GM12865 (cell line): Measurements from ENCODE around the gene PTPRE.

ENCODE experiments used
- DNase-seq: peaks from one replicate; pipeline ENCODE4 v3.0.0; 2010; ENCODE audit warnings: low read depth
- H3K4me3 ChIP-seq: 2 replicates; pipeline ENCODE4 v1.5.1; 2011; ENCODE audit warnings: mild to moderate bottlenecking, low read depth, low read length, control low read depth
- TF ChIP-seq, protein P1 (sequence below): IDR thresholded peaks from 2 replicates; pipeline ENCODE4 v1.5.1; 2011; ENCODE audit warnings: low read length, control low read depth, low read depth, inconsistent platforms; ENCODE audit not compliant: insufficient read depth; ENCODE audit errors: missing control alignments

PTPRE gene

GRCh38 chr10:127918572-127918971 lies 11.7 kb downstream of the PTPRE start:
- TF ChIP-seq, protein P1, sequence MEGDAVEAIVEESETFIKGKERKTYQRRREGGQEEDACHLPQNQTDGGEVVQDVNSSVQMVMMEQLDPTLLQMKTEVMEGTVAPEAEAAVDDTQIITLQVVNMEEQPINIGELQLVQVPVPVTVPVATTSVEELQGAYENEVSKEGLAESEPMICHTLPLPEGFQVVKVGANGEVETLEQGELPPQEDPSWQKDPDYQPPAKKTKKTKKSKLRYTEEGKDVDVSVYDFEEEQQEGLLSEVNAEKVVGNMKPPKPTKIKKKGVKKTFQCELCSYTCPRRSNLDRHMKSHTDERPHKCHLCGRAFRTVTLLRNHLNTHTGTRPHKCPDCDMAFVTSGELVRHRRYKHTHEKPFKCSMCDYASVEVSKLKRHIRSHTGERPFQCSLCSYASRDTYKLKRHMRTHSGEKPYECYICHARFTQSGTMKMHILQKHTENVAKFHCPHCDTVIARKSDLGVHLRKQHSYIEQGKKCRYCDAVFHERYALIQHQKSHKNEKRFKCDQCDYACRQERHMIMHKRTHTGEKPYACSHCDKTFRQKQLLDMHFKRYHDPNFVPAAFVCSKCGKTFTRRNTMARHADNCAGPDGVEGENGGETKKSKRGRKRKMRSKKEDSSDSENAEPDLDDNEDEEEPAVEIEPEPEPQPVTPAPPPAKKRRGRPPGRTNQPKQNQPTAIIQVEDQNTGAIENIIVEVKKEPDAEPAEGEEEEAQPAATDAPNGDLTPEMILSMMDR = no peak
- no peak for DNase-seq
- H3K4me3 ChIP-seq = no peak overlapping the region

DNA sequence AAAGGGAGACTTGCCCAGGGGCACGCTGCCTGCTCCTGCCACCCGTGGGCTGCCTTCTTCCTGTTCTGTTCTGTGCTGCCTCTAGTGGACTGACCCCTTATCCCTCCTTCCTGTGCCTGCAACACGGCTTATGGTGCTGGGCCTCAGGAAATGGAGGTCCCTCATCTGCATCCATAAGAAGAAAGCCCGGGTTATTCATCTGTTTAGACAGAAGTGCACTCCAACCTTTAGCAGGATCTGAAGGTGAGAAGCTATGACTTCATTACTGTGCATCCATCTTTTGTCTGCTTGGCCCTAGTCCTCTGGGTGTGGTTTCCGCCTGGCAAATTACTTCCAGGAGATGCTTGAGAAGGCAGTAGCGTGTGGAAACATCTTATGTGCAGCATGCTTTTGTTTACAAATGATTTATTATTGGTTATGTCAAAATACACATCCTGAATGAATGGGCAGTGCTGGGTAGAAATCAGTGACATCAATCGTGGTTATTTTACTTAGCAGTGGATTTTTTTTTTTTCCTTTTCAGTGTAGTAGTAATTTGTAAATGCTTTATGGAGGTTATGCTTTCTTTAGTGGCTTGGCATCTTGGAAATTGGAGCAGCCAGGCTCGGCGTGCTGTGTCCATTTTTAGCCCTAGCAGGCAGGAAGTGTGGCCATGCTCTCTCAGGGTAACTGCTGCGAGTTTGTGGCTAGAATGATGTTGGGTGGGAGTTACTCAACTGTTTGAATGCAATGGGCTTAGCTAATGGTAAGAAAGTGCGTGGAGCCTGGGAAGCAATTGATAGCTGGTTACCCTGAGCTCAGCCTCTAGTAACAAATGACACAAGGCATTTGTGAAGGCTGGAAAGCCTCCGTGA lies 12.7 kb downstream of the PTPRE start:
- TF ChIP-seq, protein P1 = no peak
- DNase-seq = no peak
- H3K4me3 ChIP-seq = no peak overlapping the region

DNA sequence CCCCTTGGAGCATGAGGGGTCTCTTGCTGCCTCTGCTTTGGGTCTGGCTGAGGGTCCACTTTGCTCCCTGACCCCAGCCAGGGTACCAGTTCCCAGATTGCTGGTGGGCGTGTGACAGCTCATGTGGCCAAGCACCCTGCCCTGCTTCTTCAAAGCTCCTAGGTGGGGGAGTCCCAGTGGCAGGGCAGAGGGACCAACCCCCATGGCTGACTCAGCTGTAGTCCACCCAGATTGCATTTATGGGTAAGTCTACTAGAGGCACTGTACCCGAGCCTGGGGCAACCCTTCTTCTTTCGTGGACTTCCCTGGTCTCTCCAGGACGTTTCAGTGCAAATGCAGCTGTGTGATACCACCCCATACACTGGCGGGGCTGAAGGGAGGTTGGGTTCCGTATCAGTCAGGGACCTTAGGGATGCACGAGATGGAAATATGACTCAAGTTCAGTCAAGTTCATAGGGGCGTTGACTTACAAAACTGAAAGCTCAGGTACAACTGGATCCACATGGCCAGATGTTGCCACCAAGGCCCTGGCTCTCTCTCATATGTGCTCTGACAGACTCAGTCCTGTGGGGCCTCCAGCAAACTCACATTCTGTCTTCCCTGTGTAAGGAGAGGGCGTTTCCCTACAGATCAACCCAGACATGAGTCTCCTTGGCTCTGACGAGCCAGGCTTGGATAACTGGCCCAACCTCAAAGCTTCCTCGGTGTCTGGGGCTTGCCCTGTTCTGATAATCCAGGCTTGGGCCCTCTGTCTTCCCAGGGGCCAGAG lies 13.6 kb downstream of the PTPRE start:
- no peak overlapping the region for H3K4me3 ChIP-seq
- DNase-seq = no peak
- TF ChIP-seq, protein P1 = no peak

DNA sequence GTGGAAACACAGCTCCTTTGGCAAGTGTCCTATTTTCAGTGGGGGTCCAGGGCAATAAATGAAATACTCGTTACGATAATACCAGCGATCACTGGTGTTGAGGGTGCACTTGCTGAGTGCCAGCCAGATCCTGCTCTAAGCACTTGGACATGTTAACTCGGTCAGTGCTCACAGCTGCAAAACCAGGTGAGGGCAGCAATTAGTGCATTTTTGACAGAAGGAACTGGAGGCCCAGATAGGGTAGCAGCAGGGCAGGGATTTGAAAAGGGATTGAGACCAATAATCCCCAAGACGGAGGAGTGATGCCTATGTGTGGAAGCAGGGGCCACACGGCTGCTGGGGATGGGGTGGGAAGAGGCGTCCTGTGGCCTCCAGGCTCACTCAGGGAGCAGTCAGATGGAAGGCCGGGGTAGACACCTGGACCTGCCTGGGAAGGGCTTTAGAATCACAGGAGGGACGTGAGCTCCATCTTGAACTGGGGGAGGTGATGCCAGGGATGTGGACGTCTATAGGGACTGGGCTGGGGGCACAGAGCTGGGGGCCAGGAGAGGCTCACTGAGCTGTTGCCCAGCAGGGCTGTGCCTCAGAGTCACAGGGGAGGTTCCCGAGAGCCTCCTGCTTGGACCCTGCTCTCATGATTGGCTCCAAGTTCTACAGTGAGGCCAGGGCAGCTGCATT lies 14.3 kb downstream of the PTPRE start:
- TF ChIP-seq, protein P1 = no peak
- no peak for DNase-seq
- H3K4me3 ChIP-seq = no peak overlapping the region

- H3K4me3 ChIP-seq = no peak overlapping the region
- TF ChIP-seq, protein P1 = no peak
- no peak for DNase-seq
Measured at GRCh38 chr10:127921753-127922145, 14.8 kb downstream of the PTPRE start.

- no peak overlapping the region for H3K4me3 ChIP-seq
- no peak for DNase-seq
- TF ChIP-seq, protein P1 = no peak
Measured at GRCh38 chr10:127922206-127922605, 15.3 kb downstream of the PTPRE start.
